HEK293T (cell line): ENCODE data around the gene KRTAP5-5.

Source experiments
- BHLHE40 ChIP-seq: fragments of 450-650 bp; IDR thresholded peaks from 2 replicates; pipeline ENCODE4 v1.6.1; 2016; ENCODE audit warnings: mild to moderate bottlenecking, moderate library complexity, borderline replicate concordance
- ELF4 ChIP-seq: fragments of 450-650 bp; IDR thresholded peaks from 2 replicates; pipeline ENCODE4 v1.6.1; 2017; ENCODE audit warnings: antibody characterized with exemption
- FOXK2 ChIP-seq: fragments of 450-650 bp; IDR thresholded peaks from 2 replicates; pipeline ENCODE4 v1.6.1; 2016; ENCODE audit warnings: mild to moderate bottlenecking
- FOXM1 ChIP-seq: fragments of 450-650 bp; IDR thresholded peaks from 2 replicates; pipeline ENCODE4 v1.6.1; 2017; ENCODE audit warnings: mild to moderate bottlenecking, borderline replicate concordance
- LEF1 ChIP-seq: fragments of 450-650 bp; IDR thresholded peaks from 2 replicates; pipeline ENCODE4 v1.6.1; 2017; ENCODE audit warnings: mild to moderate bottlenecking, borderline replicate concordance
- NFRKB ChIP-seq: fragments of 450-650 bp; IDR thresholded peaks from 2 replicates; pipeline ENCODE4 v1.6.1; 2016; ENCODE audit warnings: mild to moderate bottlenecking, moderate library complexity
- SP1 ChIP-seq: fragments of 450-650 bp; IDR thresholded peaks from 2 replicates; pipeline ENCODE4 v1.6.1; 2017
- SUZ12 ChIP-seq: fragments of 450-650 bp; IDR thresholded peaks from 2 replicates; pipeline ENCODE4 v1.6.1; 2016; ENCODE audit warnings: mild to moderate bottlenecking
- TARDBP ChIP-seq: fragments of 450-650 bp; IDR thresholded peaks from 2 replicates; pipeline ENCODE4 v1.6.1; 2016

DNA sequence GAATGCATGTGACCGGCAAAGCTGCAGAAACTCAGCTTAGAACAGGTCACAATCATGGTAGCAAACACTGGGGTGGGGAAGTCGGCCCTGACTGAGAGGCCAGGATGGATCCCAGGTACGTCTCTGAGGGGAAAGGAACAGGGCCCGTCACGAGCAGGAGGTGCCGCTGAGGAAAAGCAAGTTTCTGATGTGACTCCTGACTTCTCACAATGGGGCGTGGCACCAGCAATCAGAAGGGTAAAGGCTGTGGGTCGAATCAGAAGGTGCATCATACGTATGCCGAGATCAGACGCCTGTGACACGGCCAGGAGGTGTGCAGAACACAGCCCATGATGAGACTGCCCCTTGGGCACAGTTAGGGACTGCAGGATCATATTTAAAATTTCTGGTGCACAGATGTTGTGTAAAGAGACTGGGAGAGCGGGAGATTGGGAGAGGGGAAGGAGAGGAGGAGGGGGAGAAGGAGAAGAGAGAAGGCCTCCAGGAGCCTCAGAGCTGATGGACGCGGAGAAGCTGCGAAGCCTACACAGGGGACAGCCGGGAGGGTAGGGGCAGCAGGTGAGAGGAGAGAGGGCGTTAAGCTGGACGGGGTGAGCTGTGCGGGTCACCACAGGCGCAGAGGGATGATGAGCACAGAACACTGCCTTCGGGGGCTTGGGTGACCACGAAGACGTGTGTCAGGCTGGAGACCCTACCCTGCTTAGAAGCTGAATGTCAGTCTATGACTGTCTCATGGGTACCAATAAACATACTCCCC is 30.7 kb downstream of the KRTAP5-5 start:
- TF ChIP-seq BHLHE40 (no peak), NFRKB (no peak), TARDBP (no peak), ELF4 (no peak), SUZ12 (no peak), LEF1 (no peak), SP1 (no peak), FOXK2 (no peak), FOXM1 (no peak)
